Neural crest cell (in vitro differentiated cells): ENCODE measurements around the gene NFIB. TPM values are rescaled to one million over a fixed set of nuclear protein-coding genes. Genes with fewer than 3 reads are reported as not detected.

Experiments
- DNase-seq: peaks from one replicate; pipeline ENCODE4 v3.0.0; 2021; ENCODE audit warnings: low read depth, mixed read lengths, low spot score
- H3K27ac Mint-ChIP-seq: one replicate; pipeline ENCODE4 v1.8.0; 2021; ENCODE audit warnings: mild to moderate bottlenecking, mixed read lengths; ENCODE audit not compliant: unreplicated experiment
- H3K27me3 Mint-ChIP-seq: 2 replicates; pipeline ENCODE4 v1.8.0; 2021; ENCODE audit warnings: low read depth, mild to moderate bottlenecking, mixed read lengths
- H3K36me3 Mint-ChIP-seq: 2 replicates; pipeline ENCODE4 v1.8.0; 2021; ENCODE audit warnings: low read depth, mild to moderate bottlenecking, mixed read lengths
- H3K4me1 Mint-ChIP-seq: 2 replicates; pipeline ENCODE4 v1.8.0; 2021; ENCODE audit warnings: mixed read lengths
- H3K4me3 Mint-ChIP-seq: one replicate; pipeline ENCODE4 v1.8.0; 2021; ENCODE audit warnings: mild to moderate bottlenecking, mixed read lengths
- H3K9me3 Mint-ChIP-seq: 2 replicates; pipeline ENCODE4 v1.8.0; 2021; ENCODE audit warnings: mixed read lengths
- CTCF ChIP-seq: fragments of 200-600 bp; sonication (generic); conservative IDR thresholded peaks from 2 replicates; pipeline ENCODE4 v1.5.0; 2021; ENCODE audit warnings: antibody characterized with exemption, mild to moderate bottlenecking
- total RNA-seq: library from RNA; stranded (reverse); gene quantifications from 2 replicates; pipeline ENCODE4 v1.2.1, GENCODE V29; 2021

The NFIB gene
- total RNA-seq, 1 donor from 2014 or later = 3.7 TPM

- TF ChIP-seq CTCF = no peak
- peaks cover 9% of the 10 kb centered on the region for H3K4me1 Mint-ChIP-seq
- no peaks in the 10 kb centered on the region for H3K27me3 Mint-ChIP-seq
- DNase-seq = no peak
- H3K9me3 Mint-ChIP-seq = no peaks in the 10 kb centered on the region
- no peak overlapping the region for H3K4me3 Mint-ChIP-seq
- no peak overlapping the region for H3K27ac Mint-ChIP-seq
- H3K36me3 Mint-ChIP-seq = no peaks in the 10 kb centered on the region
Measured at GRCh38 chr9:14106699-14107098, 207.2 kb downstream of the NFIB start.

- peaks cover 9% of the 10 kb centered on the region for H3K4me1 Mint-ChIP-seq
- H3K4me3 Mint-ChIP-seq = no peak overlapping the region
- no peaks in the 10 kb centered on the region for H3K27me3 Mint-ChIP-seq
- no peaks in the 10 kb centered on the region for H3K36me3 Mint-ChIP-seq
- no peaks in the 10 kb centered on the region for H3K9me3 Mint-ChIP-seq
- TF ChIP-seq CTCF = no peak
- no peak for DNase-seq
- no peak overlapping the region for H3K27ac Mint-ChIP-seq
Measured at GRCh38 chr9:14104496-14104895, 209.4 kb downstream of the NFIB start.

- H3K36me3 Mint-ChIP-seq = no peaks in the 10 kb centered on the region
- H3K27ac Mint-ChIP-seq = no peak overlapping the region
- no peak for DNase-seq
- H3K9me3 Mint-ChIP-seq = no peaks in the 10 kb centered on the region
- peaks cover 13% of the 10 kb centered on the region for H3K4me1 Mint-ChIP-seq
- peaks cover 3% of the 10 kb centered on the region for H3K27me3 Mint-ChIP-seq
- no peak for TF ChIP-seq CTCF
- H3K4me3 Mint-ChIP-seq = no peak overlapping the region
Measured at GRCh38 chr9:14103115-14103514, 210.8 kb downstream of the NFIB start.

- no peaks in the 10 kb centered on the region for H3K9me3 Mint-ChIP-seq
- no peak overlapping the region for H3K27ac Mint-ChIP-seq
- H3K4me1 Mint-ChIP-seq = peaks cover 21% of the 10 kb centered on the region
- TF ChIP-seq CTCF = no peak
- H3K36me3 Mint-ChIP-seq = no peaks in the 10 kb centered on the region
- H3K4me3 Mint-ChIP-seq = no peak overlapping the region
- no peak for DNase-seq
- peaks cover 22% of the 10 kb centered on the region for H3K27me3 Mint-ChIP-seq
Measured at GRCh38 chr9:14099737-14100136, 214.2 kb downstream of the NFIB start.

GRCh38 chr9:14098486-14099180, 215.3 kb downstream of the NFIB start:
- no peaks in the 10 kb centered on the region for H3K36me3 Mint-ChIP-seq
- no peak overlapping the region for H3K27ac Mint-ChIP-seq
- H3K27me3 Mint-ChIP-seq = peaks cover 33% of the 10 kb centered on the region
- H3K4me3 Mint-ChIP-seq = no peak overlapping the region
- peaks cover 21% of the 10 kb centered on the region for H3K4me1 Mint-ChIP-seq
- TF ChIP-seq CTCF = no peak
- DNase-seq = no peak
- H3K9me3 Mint-ChIP-seq = no peaks in the 10 kb centered on the region
